ENCODE results near the gene CAMK1D.
"Not testable (repeated sequence)": the region's sequence is repeated elsewhere in the genome, so short reads cannot be mapped to it uniquely, and the experiment has no call there.

Gene CAMK1D

DNA sequence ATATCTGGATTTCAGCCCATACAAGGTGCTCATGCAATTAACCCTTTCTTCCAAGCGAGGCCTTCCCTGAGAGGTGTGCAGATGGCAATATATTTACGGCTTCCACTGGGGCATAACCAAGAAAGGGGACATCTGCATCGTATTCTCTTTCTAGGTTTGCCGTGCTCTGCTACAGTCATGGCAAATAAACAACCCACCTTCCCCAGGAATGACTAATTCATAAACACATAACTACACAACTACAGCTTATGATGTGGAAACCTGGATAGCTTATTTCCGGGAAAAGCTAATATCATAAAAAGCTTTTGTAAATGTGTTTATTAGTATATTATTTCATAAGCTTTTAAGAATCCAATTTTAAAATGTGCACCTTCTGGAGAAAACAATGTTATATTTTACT, 120.0 kb downstream of the CAMK1D start:
- DNase-seq (ENCODE audit: low read depth) = no peak

DNA sequence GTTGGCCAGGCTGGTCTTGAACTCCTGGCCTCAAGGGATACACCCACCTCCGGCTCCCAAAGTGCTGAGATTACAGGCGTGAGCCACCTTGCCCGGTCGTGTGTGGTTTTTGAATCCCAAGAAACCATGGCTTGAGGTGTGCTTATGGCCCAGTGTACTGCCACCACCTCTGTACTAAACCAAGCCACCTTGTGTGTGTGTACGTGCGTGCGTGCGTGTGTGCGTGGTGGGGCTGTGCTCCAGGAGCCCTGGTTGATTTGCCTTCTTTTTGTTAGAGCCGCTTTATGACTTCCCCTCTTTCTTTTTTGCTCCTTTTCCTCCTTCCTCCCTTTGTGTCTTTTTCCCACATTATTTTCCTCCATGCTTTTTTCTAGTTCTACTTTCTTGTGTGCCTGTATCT, 121.4 kb downstream of the CAMK1D start:
- no peak for DNase-seq (ENCODE audit: low read depth)

DNA sequence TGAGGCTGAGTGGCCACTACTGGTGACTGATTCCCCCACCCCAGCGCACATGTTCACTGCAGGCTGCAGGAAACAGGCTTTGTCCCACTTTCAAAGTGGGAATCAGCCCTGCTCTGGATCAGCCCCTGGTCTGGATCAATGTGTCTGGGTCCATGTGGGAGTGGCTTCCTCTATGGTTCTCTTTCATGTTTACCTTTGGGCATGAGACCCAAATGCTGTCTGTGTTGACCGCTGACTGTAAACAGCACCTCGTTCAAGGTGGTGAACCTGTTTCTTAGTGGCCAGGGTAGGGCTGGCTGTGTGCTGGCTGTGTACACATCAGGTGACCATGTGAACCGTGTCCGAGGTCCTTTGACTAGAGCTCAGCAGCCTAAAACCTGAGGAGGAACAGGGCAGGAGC, 121.8 kb downstream of the CAMK1D start:
- no peak for DNase-seq (ENCODE audit: low read depth)

DNA sequence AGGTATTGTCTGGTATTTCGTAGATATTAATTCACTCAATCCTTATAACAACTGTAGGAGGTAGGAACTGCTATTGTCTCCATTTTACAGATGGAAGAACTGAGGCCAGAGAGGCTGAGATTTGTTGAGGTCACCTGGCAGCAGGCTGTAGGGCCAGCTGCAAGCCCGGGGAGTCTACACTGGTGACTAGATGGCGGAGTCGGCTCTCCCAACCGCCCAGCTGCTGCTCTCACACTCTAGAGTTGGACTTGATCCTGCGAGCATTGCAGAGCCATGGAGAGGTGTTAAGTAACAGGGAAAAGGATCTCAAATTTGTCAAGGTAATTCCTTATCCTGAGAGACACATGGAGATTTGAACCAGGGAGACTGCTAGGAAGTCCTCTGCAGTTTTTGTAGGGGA, 124.1 kb downstream of the CAMK1D start:
- DNase-seq (ENCODE audit: low read depth) = no peak

DNA sequence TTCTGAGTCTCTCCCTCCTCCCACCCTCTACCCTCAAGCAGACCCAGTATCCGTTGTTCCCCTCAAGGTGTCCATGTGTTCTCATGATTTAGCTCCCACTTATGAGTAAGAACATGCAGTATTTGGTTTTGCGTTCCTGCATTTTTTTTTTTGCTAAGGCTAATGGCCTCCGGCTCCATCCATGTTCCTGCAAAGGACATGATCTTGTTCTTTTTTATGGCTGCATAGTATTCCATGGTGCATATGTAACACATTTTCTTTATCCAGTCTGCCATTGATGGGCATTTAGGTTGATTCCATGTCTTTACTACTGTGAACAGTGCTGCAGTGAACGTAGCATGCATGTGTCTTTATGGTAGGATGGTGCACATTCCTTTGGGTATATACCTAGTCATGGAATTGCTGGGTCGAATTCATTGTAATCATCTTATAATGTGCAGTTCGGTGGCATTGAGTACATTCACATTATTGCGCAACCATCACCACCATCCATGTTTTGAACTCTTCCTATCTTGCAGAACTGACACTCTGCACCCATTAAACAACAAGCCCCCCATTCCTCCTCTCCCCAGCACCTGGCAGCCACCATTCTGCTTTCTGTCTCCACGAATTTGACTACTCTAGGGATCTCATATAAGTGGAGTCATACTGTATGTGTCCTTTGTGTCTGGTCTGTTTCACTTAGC, 125.5 kb downstream of the CAMK1D start:
- no peak for DNase-seq (ENCODE audit: low read depth)

DNA sequence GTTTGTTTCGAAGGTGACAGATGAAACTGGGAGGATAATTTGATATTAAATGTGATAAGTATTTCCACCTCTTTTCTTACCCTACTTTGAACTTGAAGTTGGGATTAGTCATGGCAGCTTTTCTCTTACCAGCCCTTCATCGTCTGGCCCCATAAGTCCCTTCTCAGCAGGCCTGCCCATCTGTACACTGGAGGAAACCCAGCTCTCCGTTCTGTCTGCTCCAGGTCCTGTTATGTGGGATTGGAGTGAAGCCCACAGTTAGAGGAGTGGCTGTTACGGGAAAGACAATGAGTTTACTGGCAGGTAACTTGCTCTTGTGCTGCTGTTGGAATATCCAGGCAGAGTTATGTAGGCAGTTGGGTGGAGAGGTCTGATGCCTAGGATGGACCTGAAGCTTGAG, 127.3 kb downstream of the CAMK1D start:
- DNase-seq (ENCODE audit: low read depth) = no peak

DNA sequence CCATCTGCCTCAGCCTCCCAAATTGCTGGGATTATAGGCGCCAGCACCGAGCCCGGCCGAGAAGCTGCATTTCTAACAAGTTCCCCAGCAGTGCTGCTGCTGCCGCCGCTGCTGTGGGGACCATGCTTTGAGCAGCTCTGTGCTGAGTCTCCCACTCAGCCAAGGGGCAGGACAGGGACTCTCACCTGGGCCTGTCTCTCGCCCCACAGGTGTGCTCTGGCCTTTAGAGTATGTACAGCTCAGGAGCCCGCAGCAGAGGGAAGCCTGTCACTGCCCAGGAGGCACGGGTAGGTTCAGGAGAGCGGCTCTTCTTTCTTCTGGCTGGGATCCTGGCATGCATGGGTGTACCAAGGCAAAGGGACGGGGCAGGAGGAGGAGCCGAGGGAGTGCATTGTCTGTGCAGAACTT, 130.1 kb downstream of the CAMK1D start:
- DNase-seq (ENCODE audit: low read depth) = no peak

DNA sequence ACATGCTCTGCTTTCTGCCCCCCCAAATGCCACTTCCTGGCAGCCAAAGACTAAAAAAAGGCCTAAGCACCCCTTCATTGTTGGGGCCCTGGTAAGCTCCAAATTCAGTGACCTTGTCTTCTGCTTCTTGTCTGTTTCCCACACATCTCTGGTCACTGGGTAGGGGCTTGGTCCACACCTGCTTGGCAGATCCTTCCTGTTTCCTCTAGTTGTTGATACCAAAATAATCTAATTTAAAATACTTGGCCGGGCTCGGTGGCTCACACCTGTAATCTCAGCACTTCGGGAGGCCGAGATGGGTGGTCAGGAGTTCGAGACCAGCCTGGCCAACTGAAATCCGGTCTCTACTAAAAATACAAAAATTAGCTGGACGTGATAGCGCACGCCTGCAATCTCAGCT, 130.6 kb downstream of the CAMK1D start:
- no peak for DNase-seq (ENCODE audit: low read depth)

DNA sequence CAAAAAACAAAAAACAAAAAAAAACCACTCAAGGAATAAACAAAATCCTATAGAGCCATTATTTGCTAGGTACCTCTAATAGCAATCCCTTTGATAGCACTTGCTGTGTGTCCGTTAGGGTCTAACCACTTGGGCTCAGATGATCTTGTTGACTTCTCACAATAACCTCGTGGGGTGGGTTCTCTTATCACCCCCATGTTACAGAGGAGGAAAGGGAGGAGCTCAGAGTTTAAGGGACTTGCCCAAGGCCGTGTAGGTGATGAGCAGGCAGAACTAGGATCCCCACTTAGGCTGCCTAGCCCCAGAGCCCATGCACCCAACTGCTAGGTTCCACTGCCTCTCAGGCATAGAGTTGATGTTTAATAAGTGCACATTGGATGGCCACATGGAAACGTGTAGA, 131.1 kb downstream of the CAMK1D start:
- no peak for DNase-seq (ENCODE audit: low read depth)

DNA sequence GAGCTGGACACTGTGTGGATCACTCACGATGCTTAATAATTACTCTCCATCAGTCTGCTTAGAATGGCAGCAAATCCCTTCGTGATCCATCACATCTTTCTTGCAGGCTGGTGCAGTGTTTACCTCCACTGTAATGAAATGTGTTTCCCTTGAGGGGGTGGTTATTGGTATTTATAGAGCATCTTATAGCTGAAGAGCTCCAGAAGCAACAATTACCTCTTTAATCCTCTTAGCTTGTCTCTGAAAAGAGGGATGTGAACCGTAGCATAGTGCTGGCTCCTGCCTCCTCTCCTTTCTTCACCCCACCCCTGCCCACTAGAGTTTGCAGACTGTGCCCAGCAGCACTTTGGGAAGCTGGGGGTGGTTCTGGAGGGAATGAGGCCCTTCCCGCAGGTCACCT, 132.6 kb downstream of the CAMK1D start:
- DNase-seq (ENCODE audit: low read depth) = no peak

DNA sequence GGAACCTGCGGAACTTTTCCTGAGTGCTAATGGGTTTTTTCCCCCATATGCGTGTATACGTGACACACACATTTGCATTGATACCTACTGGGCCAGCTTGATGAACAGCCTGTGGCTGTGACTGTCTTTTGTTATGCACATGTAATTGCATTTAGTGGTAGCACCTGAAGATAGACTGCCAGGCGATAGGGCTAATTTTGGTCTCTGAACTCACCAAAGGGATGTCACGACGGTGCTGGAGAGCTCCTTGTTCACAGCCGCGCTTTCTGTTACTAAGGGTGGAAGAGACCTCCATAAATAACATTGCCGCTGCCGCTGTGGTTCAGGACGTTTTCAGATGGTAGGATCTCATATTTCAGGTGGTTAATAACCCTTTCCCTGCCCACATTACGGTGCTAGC, 133.2 kb downstream of the CAMK1D start:
- DNase-seq (ENCODE audit: low read depth) = no peak

DNA sequence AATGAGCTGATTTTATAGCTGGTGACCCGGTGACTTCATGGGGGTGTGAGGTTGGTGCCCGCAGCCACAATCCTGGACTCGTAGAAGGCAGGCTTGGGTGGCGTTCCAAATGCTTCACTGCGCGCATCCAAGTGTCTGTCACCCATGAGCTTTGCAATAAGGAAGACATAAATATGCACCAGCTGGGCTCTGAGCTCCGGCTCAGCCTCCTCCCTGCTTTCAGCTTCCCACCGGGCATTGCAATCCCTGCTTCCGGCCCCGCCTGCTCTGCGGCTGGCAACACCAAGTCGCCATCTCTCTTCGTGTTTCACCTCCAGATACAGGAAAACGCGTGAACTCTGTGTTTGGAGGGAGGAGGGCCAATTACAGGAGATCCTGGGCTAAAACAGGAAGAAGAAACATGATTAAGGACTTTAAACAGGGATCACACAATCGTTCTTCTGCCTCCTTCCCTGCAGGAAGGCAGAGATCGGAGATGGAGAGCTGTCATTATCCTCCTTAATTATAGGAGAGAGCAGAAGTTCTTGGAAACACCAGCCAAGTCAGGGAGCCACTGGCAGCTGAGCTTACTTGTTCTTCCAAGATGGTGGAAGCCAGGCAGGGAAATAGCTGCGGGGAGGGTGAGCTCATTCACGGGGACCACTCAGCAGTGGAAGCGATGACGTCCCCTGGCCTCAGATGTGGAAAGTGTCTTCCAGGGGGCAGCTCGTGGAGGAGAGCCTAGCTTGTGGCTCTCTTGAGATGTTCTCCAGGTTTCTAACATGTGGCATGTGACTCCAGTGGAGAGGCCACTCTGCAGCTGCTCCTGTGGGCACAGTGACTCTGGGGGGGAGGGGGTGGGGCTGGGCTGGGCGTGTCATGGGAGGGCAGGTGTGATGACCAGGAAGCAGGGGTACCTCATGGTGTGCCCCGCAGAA, 134.9 kb downstream of the CAMK1D start:
- no peak for DNase-seq (ENCODE audit: low read depth)

DNA sequence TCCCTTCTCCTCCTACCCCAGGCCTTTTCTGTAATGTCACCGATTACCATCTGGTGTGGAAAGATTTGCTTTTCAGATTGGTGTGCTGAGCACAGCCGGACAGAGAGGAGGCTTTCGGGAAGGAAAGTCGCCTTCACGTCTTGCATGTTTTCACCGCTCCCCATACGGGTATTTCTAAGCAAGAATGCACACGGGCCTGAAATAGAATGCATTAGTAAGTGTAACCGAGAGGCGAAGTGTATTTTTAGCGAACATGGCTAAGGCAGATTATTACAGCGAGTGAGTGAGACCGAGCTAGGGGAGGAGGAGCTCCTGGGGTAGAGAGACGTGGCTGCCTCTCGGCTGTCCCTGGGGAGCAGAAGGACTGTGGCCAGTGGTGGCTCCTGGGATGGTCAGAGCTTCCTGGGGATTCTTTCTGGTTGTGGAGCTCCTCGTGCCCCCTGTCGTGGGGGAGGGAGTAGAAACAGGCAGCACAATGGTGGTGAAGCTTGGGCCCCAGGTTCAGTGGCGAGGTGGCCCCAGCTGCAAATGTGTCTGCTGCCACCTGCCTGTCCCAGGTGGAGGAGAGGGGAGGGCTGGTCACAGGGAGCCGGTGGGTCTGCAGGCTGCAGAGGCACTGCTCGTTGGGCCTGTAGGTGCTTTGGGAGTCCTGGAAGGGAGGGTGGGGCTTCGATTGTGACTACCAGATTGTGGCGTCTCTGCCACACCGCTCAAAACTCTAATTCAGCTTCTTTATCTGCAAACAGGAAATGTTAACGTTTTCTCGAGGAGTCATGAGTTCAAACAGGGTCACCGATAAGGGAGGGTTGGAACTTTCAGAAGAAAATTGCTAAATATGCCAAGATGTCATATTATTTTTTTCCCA, 135.8 kb downstream of the CAMK1D start:
- no peak for DNase-seq (ENCODE audit: low read depth)

DNA sequence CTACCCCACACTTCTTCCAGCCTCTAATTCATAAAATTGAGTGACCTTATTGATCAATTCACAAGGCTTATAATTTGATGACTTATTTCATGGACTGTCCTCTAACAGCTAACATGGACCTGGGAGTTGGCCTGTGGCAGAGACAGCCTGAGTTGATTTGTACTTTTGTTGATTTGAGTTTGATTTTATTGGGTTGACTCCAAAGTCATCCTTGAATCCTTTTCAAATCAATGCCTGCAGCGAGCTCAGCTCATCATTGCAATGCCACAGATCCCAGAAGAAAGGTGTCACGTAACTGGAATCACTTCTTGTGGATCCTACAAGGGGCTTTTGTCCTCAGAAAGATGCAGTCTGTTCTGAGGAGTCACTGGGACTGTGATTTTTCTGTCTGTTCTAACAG, 138.0 kb downstream of the CAMK1D start:
- no peak for DNase-seq (ENCODE audit: low read depth)

DNA sequence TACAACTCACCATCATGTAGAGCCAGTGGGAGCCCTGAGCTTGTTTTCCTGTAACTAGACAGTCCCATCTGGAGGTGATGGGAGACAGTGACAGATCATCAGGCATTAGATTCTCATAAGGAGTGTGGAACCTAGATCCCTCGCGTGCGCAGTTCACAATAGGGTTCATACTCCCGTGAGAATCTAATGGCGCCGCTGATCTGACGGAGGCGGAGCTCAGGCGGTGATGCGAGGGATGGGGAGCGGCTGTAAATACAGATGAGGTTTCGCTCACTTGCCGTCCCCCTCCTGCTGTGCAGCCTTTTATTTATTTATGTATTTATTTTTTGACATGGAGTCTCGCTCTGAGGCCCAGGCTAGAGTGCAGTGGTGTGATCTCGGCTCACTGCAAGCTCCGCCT, 139.3 kb downstream of the CAMK1D start:
- no peak for DNase-seq (ENCODE audit: low read depth)

DNA sequence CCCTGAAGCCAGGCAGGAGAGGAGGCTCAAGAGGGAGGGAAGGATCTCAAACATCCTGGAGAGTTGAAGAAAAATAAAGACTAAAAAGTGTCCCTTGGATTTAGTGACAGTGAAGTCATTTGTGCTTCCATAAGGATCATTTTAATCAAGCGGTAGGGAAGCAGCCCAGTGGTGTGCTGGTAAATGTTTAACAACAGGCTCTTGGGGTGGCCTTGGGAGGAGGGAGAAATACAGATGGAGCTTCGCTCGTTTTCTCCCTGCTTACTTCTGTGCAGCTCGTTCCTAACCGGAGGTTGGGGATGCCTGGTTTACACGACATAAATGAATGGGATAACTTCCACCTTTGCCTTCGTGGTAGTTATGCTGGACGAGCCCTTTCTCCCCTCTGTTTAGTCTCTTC, 140.0 kb downstream of the CAMK1D start:
- no peak for DNase-seq (ENCODE audit: low read depth)

DNA sequence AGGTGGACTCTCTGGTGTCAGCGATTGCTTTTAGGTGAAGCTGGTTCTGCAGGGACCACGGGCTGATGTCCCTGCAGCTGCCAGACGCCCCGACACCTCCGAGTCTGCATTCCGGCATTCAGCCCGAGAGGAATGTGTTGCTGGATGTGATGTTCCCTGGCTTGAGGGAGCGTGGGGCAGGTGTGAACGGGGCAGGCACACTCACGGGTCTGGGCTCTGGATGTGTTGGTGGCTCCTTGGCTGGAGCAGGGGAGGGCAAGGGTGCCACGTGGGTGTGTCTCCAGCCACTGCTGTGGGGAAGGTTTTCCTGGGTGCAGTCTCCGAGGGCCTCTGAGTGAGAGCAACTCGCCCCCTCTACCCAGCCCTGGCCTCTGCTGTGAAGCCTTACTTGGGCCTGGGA, 140.5 kb downstream of the CAMK1D start:
- DNase-seq (ENCODE audit: low read depth) = no peak

DNA sequence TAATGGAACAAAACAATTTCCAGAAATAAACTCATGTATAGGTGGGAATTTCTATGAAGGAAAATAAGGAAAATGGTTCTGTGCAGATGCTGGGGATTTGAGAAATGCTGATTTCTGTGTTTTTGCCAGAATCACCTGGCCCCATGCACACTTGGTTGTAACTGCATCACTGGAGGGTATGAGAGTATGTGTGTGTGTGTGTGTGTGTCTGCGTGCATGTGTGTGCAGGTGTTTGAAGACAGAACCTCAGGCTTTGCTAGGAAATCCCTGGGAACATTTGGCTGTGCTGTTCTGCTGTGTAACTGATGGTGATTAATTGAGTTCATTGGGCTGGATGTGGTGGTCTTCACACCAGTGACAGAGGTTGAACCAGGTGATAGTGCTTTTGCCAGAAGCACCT, 141.6 kb downstream of the CAMK1D start:
- DNase-seq (ENCODE audit: low read depth) = no peak

DNA sequence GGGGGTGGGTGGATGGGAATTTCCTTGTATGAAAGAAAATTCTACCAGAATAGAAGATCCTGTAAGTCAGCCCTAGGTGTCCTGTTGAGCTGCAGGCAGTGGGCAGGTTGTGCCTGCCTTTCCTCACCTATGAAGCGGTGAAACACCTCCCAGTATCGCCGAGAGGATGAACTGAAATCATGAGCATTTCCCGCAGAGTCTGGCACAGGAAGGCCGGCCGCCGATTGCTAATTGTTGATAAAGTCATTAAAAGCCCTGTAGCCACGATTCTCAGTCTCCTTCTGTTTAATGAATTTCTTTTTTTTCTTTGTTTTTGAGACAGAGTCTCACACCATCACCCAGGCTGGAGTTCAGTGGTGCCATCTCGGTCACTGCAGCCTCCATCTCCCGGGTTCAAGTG, 142.1 kb downstream of the CAMK1D start:
- no peak for DNase-seq (ENCODE audit: low read depth)

DNA sequence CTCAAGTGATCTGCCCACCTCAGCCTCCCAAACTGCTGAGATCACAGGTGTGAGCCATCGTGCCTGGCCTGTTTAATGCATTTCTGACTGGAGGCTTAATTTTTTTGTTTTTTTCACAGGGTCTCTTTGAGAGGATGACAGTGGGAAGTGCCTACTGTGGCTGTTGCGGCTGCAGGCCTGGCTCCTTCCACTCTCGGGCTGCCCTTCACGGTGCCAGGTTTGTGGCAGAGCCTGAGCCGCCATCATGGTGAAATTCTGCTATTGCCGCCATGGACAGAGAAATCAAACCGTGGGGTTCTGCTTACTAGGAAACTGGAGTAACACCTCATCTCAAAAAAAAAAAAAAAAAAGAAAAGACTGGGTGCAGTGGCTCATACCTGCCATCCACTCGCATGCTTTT, 142.7 kb downstream of the CAMK1D start:
- DNase-seq (ENCODE audit: low read depth) = no peak

DNA sequence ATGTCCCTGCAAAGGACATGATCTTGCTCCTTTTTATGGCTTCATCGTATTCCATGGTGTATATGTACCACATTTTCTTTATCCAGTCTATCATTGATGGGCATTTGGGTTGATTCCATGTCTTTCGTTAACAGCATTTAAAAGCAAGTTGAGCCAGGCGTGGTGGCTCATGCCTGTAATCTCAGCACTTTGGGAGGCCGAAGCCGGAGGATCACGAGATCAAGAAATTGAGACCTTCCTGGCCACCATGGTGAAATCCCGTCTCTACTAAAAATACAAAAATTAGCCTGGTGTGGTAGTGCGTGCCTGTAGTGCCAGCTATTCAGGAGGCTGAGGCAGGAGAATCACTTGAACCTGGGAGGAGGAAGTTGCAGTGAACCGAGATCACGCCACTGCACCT, 147.7 kb downstream of the CAMK1D start:
- not testable (repeated sequence) for DNase-seq (ENCODE audit: low read depth)

DNA sequence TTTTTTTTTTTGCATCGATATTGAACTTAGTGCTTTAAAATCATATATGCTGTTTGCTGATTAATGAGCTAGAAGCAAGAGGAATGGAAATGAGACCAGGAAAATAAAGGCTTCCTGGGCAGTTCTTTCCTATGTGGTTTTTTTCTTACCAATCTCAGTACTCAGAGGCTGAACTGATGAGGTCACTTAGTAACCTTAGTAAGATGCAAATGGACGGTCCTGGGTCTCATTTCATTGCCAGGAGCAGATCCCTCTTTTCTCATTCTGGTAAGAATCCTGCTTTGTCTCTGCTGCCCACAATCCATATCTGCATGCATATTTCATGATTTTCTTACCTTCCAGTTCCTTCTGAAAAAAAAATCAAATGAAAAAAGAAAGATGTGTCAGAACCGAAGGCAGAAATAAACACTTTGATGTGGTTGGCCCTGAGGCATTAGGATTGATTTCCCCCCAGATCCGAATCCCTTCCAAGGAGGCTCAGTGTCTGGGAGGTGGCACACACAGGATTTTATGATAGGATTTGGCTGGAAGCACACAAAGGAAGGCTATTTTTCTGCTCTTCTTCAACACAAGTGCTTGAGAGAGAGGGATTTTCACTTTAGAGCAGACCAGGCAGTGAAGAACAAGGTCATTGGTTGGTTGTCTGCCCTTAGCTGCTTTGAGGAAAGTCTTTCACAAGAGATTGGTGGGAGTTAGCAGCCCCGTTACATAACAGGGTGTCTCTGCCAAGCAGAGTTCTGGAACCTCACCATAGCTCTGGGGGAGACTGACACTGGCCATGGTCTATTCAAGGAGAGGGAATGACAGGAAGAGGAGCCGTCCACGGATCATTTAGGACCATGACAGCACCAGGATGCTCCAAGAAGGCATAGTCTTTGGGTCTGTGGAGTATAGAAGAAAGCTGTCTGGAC, 150.0 kb downstream of the CAMK1D start:
- no peak for DNase-seq (ENCODE audit: low read depth)

All from fibroblast of the conjunctiva (primary cell).